ENCODE measurements around the gene MAML2. TPM values are rescaled to one million over a fixed set of nuclear protein-coding genes. Genes with fewer than 3 reads are reported as not detected.

Gene MAML2
- total and polyA plus RNA-seq, 2 of the 13 experiments (the other 11 are each of a cell fraction or from before 2014, with no cell fraction given): 2.3 to 25.9 TPM

GRCh38 chr11:96187822-96188221, 155.2 kb downstream of the MAML2 start:
- no TSS peak for BruUV-seq (replicated peaks)
- H3K9ac ChIP-seq (ENCODE audit: insufficient read depth, low read depth, low read length): no peak overlapping the region
- H4K20me1 ChIP-seq (ENCODE audit: insufficient read depth, low read length): no peaks in the 10 kb centered on the region
- in situ Hi-C loops (cut with HindIII; ENCODE audit: extremely low pct_ligation_motif_present, low pct_unique_long_range_greater_than_20kb) (no loop called here), intact Hi-C loops (cut with micrococcal nuclease; ENCODE audit: unreplicated experiment) (no loop called here)
- 0 out of 5 replicates have a peak, but pooled peaks cover 2 to 6% of the 10 kb centered on the region in 2 experiments for H3K36me3 ChIP-seq (replicated peaks in 1 of 2; ENCODE audit: control insufficient read depth in 1 of 2, insufficient read depth in 2 of 2, low read length in 2 of 2)
- ChIA-PET POLR2A (no interaction called here), CTCF (ENCODE audit: low intra/inter-chr PET ratio, low total read pairs) (no interaction called here)
- DNase-seq (ENCODE audit: low spot score): peak; percentile 47
- H3K4me1 ChIP-seq (ENCODE audit: insufficient read depth, low read length): peaks cover 23% of the 10 kb centered on the region
- H3K4me2 ChIP-seq (ENCODE audit: low read depth, low read length): no peak overlapping the region
- H3K4me3 ChIP-seq (replicated peaks in 1 of 3; ENCODE audit: insufficient read depth in 1 of 3, low read depth in 2 of 3, low read length in 3 of 3): no peak overlapping the region
- WGBS (ENCODE audit: low lambda C conversion rate): 90% methylated on average over 3 of the region's 3 CpGs
- no peaks in the 10 kb centered on the region for H3K9me3 ChIP-seq (ENCODE audit: low read length)
- TF ChIP-seq REPIN1 (CRISPR knock-in tag; IDR thresholded peaks at IDR 0.05; ENCODE audit: borderline replicate concordance, low read depth) (no peak), MAX (IDR thresholded peaks at IDR 0.05) (no peak), FOSL2 (CRISPR knock-in tag; IDR thresholded peaks at IDR 0.05) (peak; percentile 50; the same call in 1 of the 2 replicates)
- no peaks in the 10 kb centered on the region for H3K27me3 ChIP-seq (ENCODE audit: control insufficient read depth in 1 of 2, insufficient read depth in 2 of 2, low read length in 2 of 2)
- no peak for FAIRE-seq
- H3K79me2 ChIP-seq (ENCODE audit: insufficient read depth, low read length): no peaks in the 10 kb centered on the region
- H3K27ac ChIP-seq (ENCODE audit: extremely low read length, insufficient read depth, low read length): no peak overlapping the region
- H2AFZ ChIP-seq (ENCODE audit: low read length): no peak overlapping the region
- ATAC-seq: peak; percentile 67

- Histone ChIP-seq H3K27me3 (ENCODE audit: control insufficient read depth in 1 of 2, insufficient read depth in 2 of 2, low read length in 2 of 2) (no peaks in the 10 kb centered on the region), H2AFZ (ENCODE audit: low read length) (no peak overlapping the region), H4K20me1 (ENCODE audit: insufficient read depth, low read length) (no peaks in the 10 kb centered on the region), H3K79me2 (ENCODE audit: insufficient read depth, low read length) (no peaks in the 10 kb centered on the region), H3K36me3 (replicated peaks in 1 of 2; ENCODE audit: control insufficient read depth in 1 of 2, insufficient read depth in 2 of 2, low read length in 2 of 2) (0 out of 5 replicates have a peak, but pooled peaks cover 0 to 6% of the 10 kb centered on the region in 2 experiments), H3K4me1 (ENCODE audit: insufficient read depth, low read length) (peaks cover 23% of the 10 kb centered on the region), H3K9ac (ENCODE audit: insufficient read depth, low read depth, low read length) (no peak overlapping the region), H3K4me3 (replicated peaks in 1 of 3; ENCODE audit: insufficient read depth in 1 of 3, low read depth in 2 of 3, low read length in 3 of 3) (no peak overlapping the region), H3K9me3 (ENCODE audit: low read length) (no peaks in the 10 kb centered on the region), H3K4me2 (ENCODE audit: low read depth, low read length) (no peak overlapping the region), H3K27ac (ENCODE audit: extremely low read length, insufficient read depth, low read length) (no peak overlapping the region)
- no TSS peak for BruUV-seq (replicated peaks)
- intact Hi-C loops (cut with micrococcal nuclease; ENCODE audit: unreplicated experiment): no loop called here
- DNase-seq (ENCODE audit: low spot score) (no peak), FAIRE-seq (no peak), ATAC-seq (no peak)
- CTCF ChIA-PET (ENCODE audit: low intra/inter-chr PET ratio, low total read pairs): no interaction called here
- WGBS (ENCODE audit: low lambda C conversion rate): 100% methylated on average over 1 of the region's 1 CpG
- in situ Hi-C loops (cut with HindIII; ENCODE audit: extremely low pct_ligation_motif_present, low pct_unique_long_range_greater_than_20kb): no loop called here
- POLR2A ChIA-PET: no interaction called here
- TF ChIP-seq SP1 (IDR thresholded peaks at IDR 0.05) (no peak), SP1 (CRISPR knock-in tag; IDR thresholded peaks at IDR 0.05) (no peak), NFYB (CRISPR knock-in tag; IDR thresholded peaks at IDR 0.05) (no peak), TMF1 (CRISPR knock-in tag; IDR thresholded peaks at IDR 0.05; ENCODE audit: low read depth) (no peak), ZBTB25 (CRISPR knock-in tag; IDR thresholded peaks at IDR 0.05) (no peak), ZBTB49 (CRISPR knock-in tag; IDR thresholded peaks at IDR 0.05; ENCODE audit: borderline replicate concordance) (no peak), ZSCAN9 (CRISPR knock-in tag; IDR thresholded peaks at IDR 0.05; ENCODE audit: borderline replicate concordance) (no peak), FOXA3 (CRISPR knock-in tag; IDR thresholded peaks at IDR 0.05) (no peak), SATB2 (CRISPR knock-in tag; IDR thresholded peaks at IDR 0.05) (no peak), HDAC1 (CRISPR knock-in tag; IDR thresholded peaks at IDR 0.05) (no peak), CHD2 (IDR thresholded peaks at IDR 0.05; ENCODE audit: low read depth, low read length) (no peak), ZNF782 (CRISPR knock-in tag; IDR thresholded peaks at IDR 0.05; ENCODE audit: borderline replicate concordance) (no peak), BATF2 (CRISPR knock-in tag; IDR thresholded peaks at IDR 0.05) (no peak), CCAR2 (optimal IDR thresholded peaks at IDR 0.05; ENCODE audit: low read depth, low read length) (no peak)
These were observed 156.2 kb downstream of the MAML2 start for GRCh38 chr11:96186806-96187205.
